Measurements from ENCODE around the gene ATP8A1.

The ATP8A1 gene

DNA sequence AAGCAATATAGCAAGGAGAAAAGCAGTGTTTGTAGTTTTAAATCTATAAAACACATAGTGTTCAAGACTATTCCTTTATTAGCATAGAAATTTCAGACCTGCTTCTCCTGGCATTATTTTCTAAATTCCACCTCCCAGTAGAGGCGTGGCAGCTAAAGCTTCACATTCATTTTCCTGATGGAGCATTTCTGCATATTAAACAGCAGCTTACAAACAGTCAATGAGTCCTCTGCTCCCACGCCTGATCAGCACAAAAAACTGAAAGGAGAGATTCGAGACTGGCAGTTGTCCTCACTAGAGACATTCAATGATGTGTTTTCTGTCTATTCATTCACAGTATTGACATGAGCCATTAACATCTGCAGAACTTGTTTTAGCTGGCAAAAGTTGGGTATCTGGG is 198.2 kb downstream of the ATP8A1 start:
- no peak for DNase-seq

GRCh38 chr4:42454755-42455420 is 202.0 kb downstream of the ATP8A1 start:
- DNase-seq = no peak

DNA sequence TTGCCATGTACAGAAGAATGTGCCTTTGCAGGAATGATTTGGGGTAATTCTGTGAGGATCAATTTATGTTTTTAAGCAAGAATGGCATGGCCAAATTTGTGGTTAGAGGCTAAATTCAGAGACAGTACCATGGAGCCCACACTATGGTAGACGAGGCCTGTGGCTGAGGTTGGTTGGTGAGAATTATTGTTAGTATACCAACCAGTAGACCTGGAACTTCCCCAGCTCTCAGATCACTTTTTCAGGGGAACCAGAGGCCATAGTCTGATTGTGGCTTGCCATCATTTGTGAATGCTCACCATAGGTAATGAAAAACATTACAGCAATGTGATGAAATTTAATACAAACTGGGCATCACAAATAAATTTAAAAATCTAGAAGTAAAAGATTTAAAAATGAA is 203.3 kb downstream of the ATP8A1 start:
- no peak for DNase-seq

DNA sequence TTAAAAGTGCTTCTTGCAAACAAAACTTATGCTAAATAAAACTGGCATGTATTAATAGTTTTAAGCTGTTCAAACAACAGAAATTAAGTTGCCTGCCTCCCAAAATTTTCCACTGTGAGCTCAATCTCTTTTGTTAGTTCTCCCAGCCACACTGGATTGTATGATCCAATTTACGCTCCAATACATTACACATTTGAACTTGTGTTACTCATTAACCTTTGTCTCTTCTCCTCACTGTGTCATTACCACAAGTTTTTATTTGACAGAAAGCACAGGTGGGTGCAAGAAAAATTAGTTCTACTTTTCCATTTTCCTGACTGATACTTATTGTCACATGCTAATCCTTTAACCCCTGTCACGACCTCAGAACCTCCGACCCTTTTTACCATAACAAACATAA is 204.1 kb downstream of the ATP8A1 start:
- DNase-seq = no peak

DNA sequence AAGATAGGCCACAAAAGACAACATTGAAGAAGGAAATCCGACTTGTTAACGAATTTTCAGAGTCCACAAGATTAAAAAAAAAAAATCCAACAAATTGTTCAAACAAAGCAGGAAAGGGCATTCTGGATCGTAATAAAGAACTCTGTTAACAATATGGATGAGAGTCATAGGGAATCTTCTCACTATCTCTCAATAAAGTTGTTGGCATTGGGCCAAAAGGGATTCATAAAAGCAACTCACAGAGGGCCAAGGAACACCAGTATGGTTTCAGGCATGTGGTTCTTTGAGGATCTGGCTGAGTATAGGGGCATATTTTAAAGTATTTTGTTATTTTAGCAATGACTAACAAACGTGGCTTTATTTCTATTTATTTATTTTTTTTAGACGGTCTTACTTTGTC is 210.1 kb downstream of the ATP8A1 start:
- no peak for DNase-seq

- DNase-seq = no peak
These were observed 211.9 kb downstream of the ATP8A1 start for GRCh38 chr4:42445038-42445437.

- DNase-seq = no peak
These were observed 214.3 kb downstream of the ATP8A1 start for GRCh38 chr4:42442601-42443000.

GRCh38 chr4:42440083-42440482 is 216.8 kb downstream of the ATP8A1 start:
- DNase-seq = no peak

GRCh38 chr4:42436928-42437565 is 219.9 kb downstream of the ATP8A1 start:
- no peak for DNase-seq

DNA sequence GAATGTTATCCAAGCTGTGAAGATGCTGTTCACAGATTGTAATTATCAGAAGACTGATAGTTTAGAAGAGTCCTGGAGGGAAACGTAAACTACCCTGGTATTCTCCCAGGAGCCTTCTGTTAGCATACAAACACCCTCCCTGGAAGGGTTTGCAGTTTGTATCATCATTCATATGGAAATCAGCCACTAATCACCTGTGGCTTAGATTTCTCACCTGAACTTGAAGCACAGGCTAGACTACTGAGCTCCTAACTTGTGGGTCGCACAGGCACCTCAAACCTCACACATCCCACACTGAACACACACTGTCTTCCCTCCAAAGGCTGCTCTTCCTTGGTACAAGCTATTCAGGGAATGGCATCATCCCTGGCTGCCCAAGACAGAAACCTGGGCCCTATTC is 228.9 kb downstream of the ATP8A1 start:
- no peak for DNase-seq

DNA sequence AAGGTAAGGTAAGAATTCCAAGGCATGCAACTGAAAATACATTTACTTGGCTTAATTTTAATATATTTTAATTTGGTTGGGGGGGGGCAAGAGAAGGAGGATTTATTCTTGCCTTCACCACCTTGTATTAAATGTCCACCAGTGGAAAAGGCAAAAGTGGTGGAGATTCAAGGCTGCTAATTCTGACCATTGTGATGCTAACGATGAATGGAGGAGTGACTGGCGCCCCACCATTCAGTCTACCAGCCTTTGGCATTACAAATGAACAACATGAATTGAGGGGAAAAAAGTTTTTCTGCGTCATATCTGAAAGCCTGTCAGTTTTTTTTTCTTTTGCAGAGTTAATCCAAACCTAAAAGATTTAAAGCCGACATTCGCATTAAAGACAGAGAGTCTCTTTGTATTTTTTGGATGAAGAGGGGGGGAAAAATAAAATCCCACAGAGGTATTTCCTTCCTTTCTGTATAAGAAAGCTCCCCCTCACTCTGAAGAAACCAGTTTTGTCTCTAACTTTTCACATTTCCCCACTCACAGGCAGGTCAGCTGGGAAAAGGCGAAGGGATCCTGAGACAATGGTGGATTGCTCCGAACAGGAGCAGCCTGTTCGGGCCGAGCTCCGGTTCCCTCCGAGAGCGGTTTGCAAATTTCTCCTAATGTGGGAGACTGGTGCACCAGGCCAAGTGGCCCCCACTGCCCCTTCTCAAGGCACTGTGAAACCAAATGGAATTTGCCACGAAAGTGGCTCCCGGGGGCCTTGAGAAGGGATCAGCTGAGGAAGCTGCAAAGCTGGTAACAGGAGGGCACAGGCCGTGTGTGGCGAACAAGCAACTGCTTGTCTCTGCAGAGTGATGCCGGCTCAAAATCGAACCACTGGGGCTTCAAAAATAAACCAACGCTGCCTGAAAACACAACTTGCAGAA is 231.5 kb downstream of the ATP8A1 start:
- DNase-seq = no peak

DNA sequence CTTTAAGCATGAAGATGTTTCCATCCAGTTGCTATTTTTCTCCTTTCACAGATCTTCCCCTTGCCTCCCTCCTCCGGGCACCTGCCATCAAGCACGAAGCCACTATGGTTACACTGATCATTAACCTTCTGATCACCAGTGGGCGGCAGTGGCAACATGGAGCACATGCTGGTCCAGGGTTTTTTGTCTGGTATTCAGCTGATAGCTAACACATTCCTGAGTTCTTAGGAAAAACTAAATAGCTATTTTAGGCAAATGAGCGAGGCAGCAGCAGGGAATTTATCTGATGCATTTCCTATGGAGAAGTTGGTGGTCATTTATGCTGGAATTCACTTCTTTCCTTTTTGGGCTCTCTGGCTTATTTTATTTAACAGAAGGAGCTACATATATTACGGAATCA is 236.8 kb downstream of the ATP8A1 start:
- no peak for DNase-seq

- no peak for DNase-seq
These were observed 239.4 kb downstream of the ATP8A1 start for GRCh38 chr4:42417550-42417949.

DNA sequence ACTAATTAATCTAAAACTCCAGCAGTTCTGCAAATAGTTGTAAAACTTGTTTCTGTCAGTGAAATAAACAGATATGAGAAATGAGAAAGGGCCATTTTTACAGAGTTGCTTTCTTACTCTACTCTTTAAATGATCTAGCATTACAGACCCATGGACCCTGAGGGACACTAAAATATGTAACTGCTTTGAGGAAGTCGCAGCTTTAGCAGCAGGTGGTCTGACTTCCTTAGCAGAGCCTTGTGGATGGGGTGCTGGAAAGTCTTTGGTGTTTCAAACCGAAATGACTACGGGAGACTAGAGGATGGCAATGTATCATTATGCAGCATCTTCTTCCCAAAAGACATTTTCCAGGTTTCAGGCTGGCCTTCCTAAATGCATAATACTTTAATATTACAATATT is 240.9 kb downstream of the ATP8A1 start:
- no peak for DNase-seq

DNA sequence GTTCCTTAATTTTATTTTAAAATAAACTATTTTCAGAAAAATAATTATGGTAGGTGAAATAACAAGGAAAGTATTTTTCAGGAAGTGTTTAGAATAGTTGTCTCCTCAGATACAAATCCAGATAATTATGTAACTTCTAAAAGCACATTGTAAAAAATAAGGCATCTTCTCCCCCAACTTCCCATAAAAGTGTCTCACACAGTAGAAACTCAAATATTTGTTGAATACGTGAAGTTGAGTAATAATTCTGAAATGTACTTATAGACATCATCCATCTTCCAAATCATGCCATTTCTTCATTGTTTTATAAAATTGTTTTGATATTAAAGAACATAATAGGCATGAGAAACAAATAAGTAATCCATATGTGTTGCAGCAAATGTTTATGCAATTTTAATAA is 241.6 kb downstream of the ATP8A1 start:
- no peak for DNase-seq

- DNase-seq = no peak
These were observed 244.7 kb downstream of the ATP8A1 start for GRCh38 chr4:42412251-42412650.

DNA sequence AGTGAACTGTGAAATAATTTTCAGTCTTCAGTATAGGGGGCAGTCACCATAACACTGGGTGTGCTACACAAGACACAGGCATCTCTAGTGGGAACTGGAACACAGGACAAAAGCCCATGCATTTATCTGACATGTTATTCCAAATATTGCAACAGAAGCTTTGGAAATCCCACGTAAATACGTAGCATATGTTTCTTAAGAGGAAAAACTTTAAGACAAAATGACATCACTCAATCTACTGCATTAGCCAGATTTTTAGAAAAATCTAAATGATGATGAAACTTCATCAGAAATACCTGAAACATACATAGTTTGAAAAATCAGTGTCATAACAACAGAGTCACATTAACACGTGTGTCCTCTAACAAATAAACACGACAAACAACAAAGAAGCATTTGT is 245.1 kb downstream of the ATP8A1 start:
- no peak for DNase-seq

DNA sequence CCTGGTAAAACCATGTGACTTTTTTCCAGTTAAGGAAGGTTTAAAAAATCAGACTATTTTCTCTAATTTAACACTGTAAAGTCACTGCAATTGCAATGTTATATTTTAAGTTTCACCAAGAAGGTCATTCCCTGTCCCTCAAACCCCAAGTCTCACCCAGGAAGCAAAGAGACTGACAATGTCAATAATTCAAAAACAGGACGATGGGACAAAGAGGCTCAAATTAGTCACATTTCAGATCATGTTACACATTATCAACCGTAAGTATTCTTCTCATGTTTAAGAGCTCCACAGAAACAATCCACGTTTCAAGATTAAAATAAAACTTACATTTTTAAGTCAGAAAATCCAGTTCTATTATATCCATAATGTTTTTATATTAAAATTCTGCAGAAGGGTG is 246.5 kb downstream of the ATP8A1 start:
- no peak for DNase-seq

GRCh38 chr4:42404001-42404400 is 252.9 kb downstream of the ATP8A1 start:
- no peak for DNase-seq

- DNase-seq = no peak
These were observed 255.7 kb downstream of the ATP8A1 start for GRCh38 chr4:42401171-42401570.

DNA sequence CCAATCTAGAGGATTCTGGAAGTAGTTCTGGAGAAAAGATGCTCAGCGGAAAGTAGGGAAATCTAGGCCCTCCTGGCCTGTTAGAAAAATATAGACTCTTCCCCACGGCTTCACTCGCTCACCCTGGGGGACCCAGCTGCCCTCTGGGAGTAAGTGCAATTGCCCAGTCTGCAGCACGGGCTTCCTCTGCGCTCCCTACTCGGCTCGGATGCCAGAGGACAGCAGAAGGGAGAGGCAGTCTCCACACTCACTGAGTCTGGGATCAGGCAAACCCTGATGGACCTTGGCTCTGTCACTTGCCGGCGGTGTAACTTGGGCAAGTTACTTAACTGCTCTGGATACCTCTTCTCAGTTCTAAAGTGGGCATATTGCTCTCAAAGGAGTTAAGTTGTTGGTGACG is 257.5 kb downstream of the ATP8A1 start:
- DNase-seq = no peak

GRCh38 chr4:42398871-42399331 is 258.0 kb downstream of the ATP8A1 start:
- DNase-seq = no peak

DNA sequence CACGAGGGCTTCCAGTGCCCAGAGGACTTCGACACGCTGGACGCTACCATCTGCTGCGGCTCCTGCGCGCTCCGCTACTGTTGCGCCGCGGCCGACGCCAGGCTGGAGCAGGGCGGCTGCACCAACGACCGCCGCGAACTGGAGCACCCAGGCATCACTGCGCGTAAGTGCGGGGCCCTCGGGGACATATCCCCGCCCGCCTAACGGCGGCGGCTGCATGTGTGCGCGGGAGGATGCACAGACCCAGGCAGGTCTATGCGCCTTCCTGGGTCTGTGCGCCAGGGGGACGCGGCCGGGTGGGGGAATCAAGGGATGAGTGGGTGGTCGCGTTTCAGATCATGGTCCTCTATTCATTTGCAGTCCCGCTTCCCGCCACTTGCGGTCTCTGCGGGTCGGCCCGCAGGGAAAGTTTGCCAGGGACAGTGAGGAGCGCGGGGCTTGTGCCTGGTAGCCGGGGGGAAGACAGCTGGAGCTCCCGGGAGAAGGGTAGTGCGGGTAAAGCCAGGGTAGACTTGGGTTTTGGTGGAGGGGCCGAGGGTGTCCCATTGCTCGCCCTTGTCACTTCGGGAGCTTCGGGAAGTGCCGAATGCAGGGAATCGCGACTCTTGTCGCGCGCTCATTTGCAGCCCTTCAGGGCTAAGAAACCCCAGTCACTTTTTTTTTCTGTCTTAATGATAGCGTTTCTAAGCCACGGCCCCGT is 258.6 kb downstream of the ATP8A1 start:
- DNase-seq = no peak

Data from NCI-H510A (cell line).